Measurements from ENCODE around the gene PHB1.
"Not testable (repeated sequence)": the region's sequence is repeated elsewhere in the genome, so short reads cannot be mapped to it uniquely, and the experiment has no call there.

DNA sequence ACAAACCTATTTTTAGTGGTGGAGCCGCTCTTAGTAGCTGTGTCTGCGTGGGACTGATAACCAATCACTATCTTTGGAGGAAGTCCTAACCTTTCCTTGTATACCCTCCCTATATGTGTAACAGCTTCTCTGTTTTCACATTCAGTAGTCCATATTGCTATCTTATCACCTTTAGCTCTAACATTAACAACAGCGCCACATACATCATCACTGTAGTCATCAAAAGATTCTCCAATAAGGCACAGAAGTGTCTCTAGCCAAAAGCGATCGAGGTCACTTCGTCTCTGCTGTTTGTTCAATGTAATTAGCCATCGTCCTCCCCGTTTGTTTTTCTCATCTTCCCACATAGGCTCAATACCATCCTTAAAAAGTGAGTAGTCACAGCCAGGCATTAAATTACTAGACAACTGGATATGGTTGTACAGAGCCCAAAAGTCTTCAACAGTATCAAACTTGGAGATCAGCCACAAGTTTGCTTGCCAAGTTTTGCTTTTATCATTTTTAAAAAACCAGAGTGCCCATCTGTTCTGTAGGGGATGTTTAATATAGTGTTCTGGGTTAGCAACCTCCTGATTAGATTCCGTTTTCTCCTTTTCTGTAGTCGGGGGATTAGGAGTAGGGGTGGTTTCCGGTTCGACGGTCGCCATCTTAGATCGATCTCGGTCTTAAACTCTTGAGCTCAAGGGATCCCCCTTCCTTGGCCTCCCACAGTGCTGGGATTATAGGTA, 9.8 kb upstream of the PHB1 start:
- TF ChIP-seq POLR2A (IDR thresholded peaks at IDR 0.05), result not testable (repeated sequence)
- TF ChIP-seq, protein P1, sequence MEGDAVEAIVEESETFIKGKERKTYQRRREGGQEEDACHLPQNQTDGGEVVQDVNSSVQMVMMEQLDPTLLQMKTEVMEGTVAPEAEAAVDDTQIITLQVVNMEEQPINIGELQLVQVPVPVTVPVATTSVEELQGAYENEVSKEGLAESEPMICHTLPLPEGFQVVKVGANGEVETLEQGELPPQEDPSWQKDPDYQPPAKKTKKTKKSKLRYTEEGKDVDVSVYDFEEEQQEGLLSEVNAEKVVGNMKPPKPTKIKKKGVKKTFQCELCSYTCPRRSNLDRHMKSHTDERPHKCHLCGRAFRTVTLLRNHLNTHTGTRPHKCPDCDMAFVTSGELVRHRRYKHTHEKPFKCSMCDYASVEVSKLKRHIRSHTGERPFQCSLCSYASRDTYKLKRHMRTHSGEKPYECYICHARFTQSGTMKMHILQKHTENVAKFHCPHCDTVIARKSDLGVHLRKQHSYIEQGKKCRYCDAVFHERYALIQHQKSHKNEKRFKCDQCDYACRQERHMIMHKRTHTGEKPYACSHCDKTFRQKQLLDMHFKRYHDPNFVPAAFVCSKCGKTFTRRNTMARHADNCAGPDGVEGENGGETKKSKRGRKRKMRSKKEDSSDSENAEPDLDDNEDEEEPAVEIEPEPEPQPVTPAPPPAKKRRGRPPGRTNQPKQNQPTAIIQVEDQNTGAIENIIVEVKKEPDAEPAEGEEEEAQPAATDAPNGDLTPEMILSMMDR (IDR thresholded peaks at IDR 0.05), result not testable (repeated sequence)
